Parathyroid adenoma (tissue), 2 donors: ENCODE measurements around the gene ARHGAP10.

ENCODE experiments used
- H2AFZ ChIP-seq: fragments of 300-600 bp; sonication (generic); one replicate; pipeline ENCODE4 v1.7.0; 2017; ENCODE audit warnings: antibody characterized with exemption, mild to moderate bottlenecking
- H3K27ac ChIP-seq: fragments of 300-600 bp; sonication (generic); one replicate; pipeline ENCODE4 v1.7.0; 2017
- H3K27me3 ChIP-seq: fragments of 300-600 bp; sonication (generic); one replicate; pipeline ENCODE4 v1.7.0; 2017; ENCODE audit warnings: low read length; ENCODE audit not compliant: control insufficient read depth, insufficient read depth
- H3K36me3 ChIP-seq: fragments of 300-600 bp; sonication (generic); one replicate; pipeline ENCODE4 v1.7.0; 2017; ENCODE audit warnings: low read length; ENCODE audit not compliant: control insufficient read depth, insufficient read depth
- H3K4me1 ChIP-seq: fragments of 300-600 bp; sonication (generic); one replicate; pipeline ENCODE4 v1.7.0; 2017; ENCODE audit warnings: control low read depth
- H3K4me2 ChIP-seq: fragments of 300-600 bp; sonication (generic); one replicate; pipeline ENCODE4 v1.7.0; 2017; ENCODE audit warnings: low read length
- H3K4me3 ChIP-seq: fragments of 300-600 bp; sonication (generic); one replicate; pipeline ENCODE4 v1.7.0; 2017; ENCODE audit warnings: low read depth, low read length
- H3K79me2 ChIP-seq: fragments of 300-600 bp; sonication (generic); one replicate; pipeline ENCODE4 v1.7.0; 2017; ENCODE audit warnings: control low read depth
- H3K9ac ChIP-seq: fragments of 300-600 bp; sonication (generic); one replicate; pipeline ENCODE4 v1.7.0; 2017; ENCODE audit warnings: mild to moderate bottlenecking
- H3K9me3 ChIP-seq: fragments of 300-600 bp; sonication (generic); one replicate; pipeline ENCODE4 v1.7.0; 2017; ENCODE audit warnings: low read length; ENCODE audit not compliant: control insufficient read depth
- CTCF ChIP-seq: fragments of 300-600 bp; sonication (generic); IDR thresholded peaks from one replicate; pipeline ENCODE4 v1.7.0; 2017; ENCODE audit warnings: antibody characterized with exemption, mild to moderate bottlenecking
- donor health status: primary hyperparathyroidism.

The ARHGAP10 gene

GRCh38 chr4:148092316-148093014 is 360.6 kb downstream of the ARHGAP10 start:
- H3K36me3 ChIP-seq, result no peaks in the 10 kb centered on the region
- no peaks in the 10 kb centered on the region for H3K4me1 ChIP-seq
- no peak overlapping the region for H3K4me2 ChIP-seq
- H3K79me2 ChIP-seq, result no peaks in the 10 kb centered on the region
- no peaks in the 10 kb centered on the region for H3K27me3 ChIP-seq
- no peak for TF ChIP-seq CTCF
- H3K9me3 ChIP-seq, result no peaks in the 10 kb centered on the region
- H2AFZ ChIP-seq, result no peak overlapping the region
- H3K27ac ChIP-seq, result no peak overlapping the region
- H3K4me3 ChIP-seq, result no peak overlapping the region
- no peak overlapping the region for H3K9ac ChIP-seq

DNA sequence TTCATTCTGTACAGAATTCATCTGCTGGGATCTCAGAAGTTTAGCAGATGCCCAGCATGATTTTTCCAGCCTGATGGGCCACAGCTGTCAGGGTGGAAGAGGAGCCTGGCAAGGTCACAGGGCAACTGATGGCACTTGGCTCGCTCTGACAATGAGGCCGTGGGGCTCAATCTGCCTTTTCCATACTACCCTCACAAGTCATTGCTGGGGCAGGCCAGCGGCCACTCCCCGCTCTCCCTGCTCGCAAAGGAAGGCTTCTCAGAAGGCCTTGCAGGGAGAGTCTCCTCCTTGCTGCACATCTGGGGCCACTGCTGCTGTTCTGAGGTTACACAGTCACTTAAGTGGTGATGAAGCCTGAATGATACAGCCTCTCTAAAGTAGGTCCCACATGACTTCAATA is 361.2 kb downstream of the ARHGAP10 start:
- Histone ChIP-seq H2AFZ (no peak overlapping the region), H3K27me3 (no peaks in the 10 kb centered on the region), H3K4me1 (no peaks in the 10 kb centered on the region), H3K4me2 (no peak overlapping the region), H3K9me3 (no peaks in the 10 kb centered on the region), H3K4me3 (no peak overlapping the region), H3K9ac (no peak overlapping the region), H3K36me3 (no peaks in the 10 kb centered on the region), H3K79me2 (no peaks in the 10 kb centered on the region), H3K27ac (no peak overlapping the region)
- TF ChIP-seq CTCF, result no peak

- Histone ChIP-seq H3K9ac (no peak overlapping the region), H3K4me2 (no peak overlapping the region), H3K79me2 (no peaks in the 10 kb centered on the region), H3K36me3 (no peaks in the 10 kb centered on the region), H3K9me3 (no peaks in the 10 kb centered on the region), H3K4me3 (no peak overlapping the region), H3K27me3 (no peaks in the 10 kb centered on the region), H3K27ac (no peak overlapping the region), H3K4me1 (no peaks in the 10 kb centered on the region), H2AFZ (no peak overlapping the region)
- TF ChIP-seq CTCF, result no peak
Measured at GRCh38 chr4:148094149-148094548, 362.3 kb downstream of the ARHGAP10 start.

- Histone ChIP-seq H3K9ac (no peak overlapping the region), H3K27ac (no peak overlapping the region), H2AFZ (no peak overlapping the region), H3K9me3 (no peaks in the 10 kb centered on the region), H3K4me1 (no peaks in the 10 kb centered on the region), H3K36me3 (no peaks in the 10 kb centered on the region), H3K27me3 (no peaks in the 10 kb centered on the region), H3K4me3 (no peak overlapping the region), H3K4me2 (no peak overlapping the region), H3K79me2 (no peaks in the 10 kb centered on the region)
- TF ChIP-seq CTCF, result no peak
Measured at GRCh38 chr4:148095346-148095923, 363.5 kb downstream of the ARHGAP10 start.

DNA sequence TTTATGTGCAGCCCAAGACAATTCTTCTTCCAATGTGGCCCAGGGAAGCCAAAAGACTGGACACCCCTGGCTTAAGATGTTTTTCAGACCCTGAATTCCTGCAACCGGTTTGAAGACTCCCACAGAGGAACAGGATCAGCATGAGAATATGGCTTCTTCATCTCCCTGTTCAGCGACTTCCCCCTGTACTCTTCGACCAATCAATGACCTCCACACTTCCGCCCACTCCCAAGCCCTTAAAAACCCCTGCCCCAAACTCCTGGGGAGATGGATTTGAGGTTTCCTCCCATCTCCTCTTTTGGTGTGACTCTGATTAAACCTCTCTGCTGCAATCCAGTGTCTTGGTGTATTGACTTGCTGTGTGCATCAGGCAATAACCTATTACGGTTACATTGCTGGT is 365.9 kb downstream of the ARHGAP10 start:
- Histone ChIP-seq H3K27ac (no peak overlapping the region), H3K9me3 (no peaks in the 10 kb centered on the region), H3K36me3 (no peaks in the 10 kb centered on the region), H3K4me1 (no peaks in the 10 kb centered on the region), H3K4me2 (no peak overlapping the region), H3K9ac (no peak overlapping the region), H3K4me3 (no peak overlapping the region), H2AFZ (no peak overlapping the region), H3K27me3 (no peaks in the 10 kb centered on the region), H3K79me2 (no peaks in the 10 kb centered on the region)
- no peak for TF ChIP-seq CTCF
